MM.1S (cell line): ENCODE data around the gene RS1.

ENCODE experiments used
- EZH2 ChIP-seq: fragments of 300-600 bp; sonication (generic); optimal IDR thresholded peaks from 2 replicates; pipeline ENCODE3; 2017; ENCODE audit warnings: low read depth, mild to moderate bottlenecking, antibody characterized with exemption, low read length, mixed read lengths
- EZH2phosphoT487 ChIP-seq: fragments of 300-600 bp; sonication (generic); IDR thresholded peaks from 2 replicates; pipeline ENCODE4 v1.6.1; 2018; ENCODE audit warnings: antibody characterized with exemption, low read length
- TF ChIP-seq, protein P1 (sequence below): fragments of 300-600 bp; sonication (generic); IDR thresholded peaks from 2 replicates; pipeline ENCODE4 v1.5.1; 2016; ENCODE audit warnings: antibody characterized with exemption, low read length, mixed read lengths

DNA sequence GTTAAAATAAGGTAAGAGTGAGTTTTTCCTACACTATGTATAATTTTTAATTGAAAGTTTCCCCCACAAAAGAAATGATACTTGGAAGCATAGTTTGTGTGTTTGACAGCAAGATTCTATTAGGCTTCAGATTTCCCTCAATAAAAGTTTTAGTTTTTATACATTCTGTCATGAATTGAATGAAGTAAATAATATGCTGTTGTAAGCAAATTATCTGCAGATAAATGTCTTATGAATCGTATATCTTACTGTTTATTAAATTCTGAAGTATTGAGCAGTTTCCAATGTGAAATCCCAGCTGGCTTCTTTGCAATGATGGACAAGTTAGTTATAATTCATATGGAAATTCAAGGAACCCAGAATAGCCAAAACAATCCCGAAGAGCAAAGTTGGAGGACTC, 33.5 kb downstream of the RS1 start:
- TF ChIP-seq, protein P1, sequence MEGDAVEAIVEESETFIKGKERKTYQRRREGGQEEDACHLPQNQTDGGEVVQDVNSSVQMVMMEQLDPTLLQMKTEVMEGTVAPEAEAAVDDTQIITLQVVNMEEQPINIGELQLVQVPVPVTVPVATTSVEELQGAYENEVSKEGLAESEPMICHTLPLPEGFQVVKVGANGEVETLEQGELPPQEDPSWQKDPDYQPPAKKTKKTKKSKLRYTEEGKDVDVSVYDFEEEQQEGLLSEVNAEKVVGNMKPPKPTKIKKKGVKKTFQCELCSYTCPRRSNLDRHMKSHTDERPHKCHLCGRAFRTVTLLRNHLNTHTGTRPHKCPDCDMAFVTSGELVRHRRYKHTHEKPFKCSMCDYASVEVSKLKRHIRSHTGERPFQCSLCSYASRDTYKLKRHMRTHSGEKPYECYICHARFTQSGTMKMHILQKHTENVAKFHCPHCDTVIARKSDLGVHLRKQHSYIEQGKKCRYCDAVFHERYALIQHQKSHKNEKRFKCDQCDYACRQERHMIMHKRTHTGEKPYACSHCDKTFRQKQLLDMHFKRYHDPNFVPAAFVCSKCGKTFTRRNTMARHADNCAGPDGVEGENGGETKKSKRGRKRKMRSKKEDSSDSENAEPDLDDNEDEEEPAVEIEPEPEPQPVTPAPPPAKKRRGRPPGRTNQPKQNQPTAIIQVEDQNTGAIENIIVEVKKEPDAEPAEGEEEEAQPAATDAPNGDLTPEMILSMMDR: no peak
- TF ChIP-seq EZH2phosphoT487 (no peak), EZH2 (no peak)
